ENCODE results near the gene TMEM150C.

The TMEM150C gene

DNA sequence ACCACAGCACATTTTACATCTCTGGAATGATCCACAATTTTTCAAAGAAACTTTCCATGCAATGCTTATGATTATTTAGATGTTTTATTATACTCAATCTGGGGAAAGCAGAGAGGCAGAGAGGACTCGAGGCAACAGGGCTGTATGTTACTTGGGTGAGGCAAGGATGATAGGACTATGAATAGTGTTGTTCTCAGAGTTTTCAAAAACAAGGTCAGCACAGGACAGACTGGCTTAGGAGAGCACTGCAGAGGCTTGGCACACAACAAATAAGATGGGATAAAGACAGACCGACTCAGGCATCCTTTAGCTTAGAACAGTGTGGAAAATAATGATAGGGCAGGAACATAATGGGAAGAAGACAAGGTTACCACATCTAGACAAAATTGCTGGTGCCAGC lies 65.4 kb downstream of the TMEM150C start:
- TF ChIP-seq EZH2phosphoT487 (conservative IDR thresholded peaks at IDR 0.05; ENCODE audit: low read length), result no peak
- TF ChIP-seq, protein P1, sequence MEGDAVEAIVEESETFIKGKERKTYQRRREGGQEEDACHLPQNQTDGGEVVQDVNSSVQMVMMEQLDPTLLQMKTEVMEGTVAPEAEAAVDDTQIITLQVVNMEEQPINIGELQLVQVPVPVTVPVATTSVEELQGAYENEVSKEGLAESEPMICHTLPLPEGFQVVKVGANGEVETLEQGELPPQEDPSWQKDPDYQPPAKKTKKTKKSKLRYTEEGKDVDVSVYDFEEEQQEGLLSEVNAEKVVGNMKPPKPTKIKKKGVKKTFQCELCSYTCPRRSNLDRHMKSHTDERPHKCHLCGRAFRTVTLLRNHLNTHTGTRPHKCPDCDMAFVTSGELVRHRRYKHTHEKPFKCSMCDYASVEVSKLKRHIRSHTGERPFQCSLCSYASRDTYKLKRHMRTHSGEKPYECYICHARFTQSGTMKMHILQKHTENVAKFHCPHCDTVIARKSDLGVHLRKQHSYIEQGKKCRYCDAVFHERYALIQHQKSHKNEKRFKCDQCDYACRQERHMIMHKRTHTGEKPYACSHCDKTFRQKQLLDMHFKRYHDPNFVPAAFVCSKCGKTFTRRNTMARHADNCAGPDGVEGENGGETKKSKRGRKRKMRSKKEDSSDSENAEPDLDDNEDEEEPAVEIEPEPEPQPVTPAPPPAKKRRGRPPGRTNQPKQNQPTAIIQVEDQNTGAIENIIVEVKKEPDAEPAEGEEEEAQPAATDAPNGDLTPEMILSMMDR (IDR thresholded peaks at IDR 0.05; ENCODE audit: insufficient read depth, low read length, poor library complexity, severe bottlenecking), result no peak
- Histone ChIP-seq H3K9me3 (ENCODE audit: insufficient read depth, low read length) (no peaks in the 10 kb centered on the region), H3K27me3 (ENCODE audit: low read length) (no peaks in the 10 kb centered on the region), H3K79me2 (ENCODE audit: insufficient read depth, low read length) (no peaks in the 10 kb centered on the region), H3K9me2 (replicated peaks; ENCODE audit: insufficient read depth, low read length) (no peaks in the 10 kb centered on the region), H3K36me3 (ENCODE audit: low read length) (no peaks in the 10 kb centered on the region), H3K9ac (ENCODE audit: low read length) (no peak overlapping the region), H3K4me3 (ENCODE audit: insufficient read depth, low read length, poor library complexity, severe bottlenecking) (no peak overlapping the region), H3K27ac (ENCODE audit: low read depth, low read length) (no peak overlapping the region), H2AFZ (ENCODE audit: low read depth, low read length, severe bottlenecking) (no peak overlapping the region), H3F3A (ENCODE audit: insufficient read depth) (no peaks in the 10 kb centered on the region), H4K20me1 (ENCODE audit: low read depth, low read length) (no peaks in the 10 kb centered on the region), H3K4me2 (ENCODE audit: low read depth, low read length, poor library complexity, severe bottlenecking) (no peak overlapping the region)

DNA sequence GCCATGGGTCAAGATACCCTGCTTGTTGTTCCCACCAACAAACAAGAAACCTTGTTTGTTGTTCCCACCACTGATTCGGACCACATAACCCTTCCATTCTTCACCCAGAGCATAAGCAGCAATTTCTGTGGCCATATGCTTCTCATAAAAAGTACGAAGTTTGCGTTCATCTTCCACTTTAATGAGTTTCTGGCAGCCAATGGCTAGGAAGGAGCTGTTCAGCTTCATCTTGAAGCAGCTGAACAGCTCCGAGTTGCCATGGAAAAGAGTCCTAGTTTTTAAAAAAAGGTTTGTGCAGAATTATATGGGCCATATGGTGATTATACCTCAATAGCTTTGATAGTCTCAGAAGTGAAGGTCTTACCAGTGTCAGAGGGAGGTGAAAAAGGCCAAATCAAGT lies 66.1 kb downstream of the TMEM150C start:
- no peak overlapping the region for H3K27ac ChIP-seq (ENCODE audit: low read depth, low read length)
- no peak for TF ChIP-seq EZH2phosphoT487 (conservative IDR thresholded peaks at IDR 0.05; ENCODE audit: low read length)
- TF ChIP-seq, protein P1 (IDR thresholded peaks at IDR 0.05; ENCODE audit: insufficient read depth, low read length, poor library complexity, severe bottlenecking), result no peak

DNA sequence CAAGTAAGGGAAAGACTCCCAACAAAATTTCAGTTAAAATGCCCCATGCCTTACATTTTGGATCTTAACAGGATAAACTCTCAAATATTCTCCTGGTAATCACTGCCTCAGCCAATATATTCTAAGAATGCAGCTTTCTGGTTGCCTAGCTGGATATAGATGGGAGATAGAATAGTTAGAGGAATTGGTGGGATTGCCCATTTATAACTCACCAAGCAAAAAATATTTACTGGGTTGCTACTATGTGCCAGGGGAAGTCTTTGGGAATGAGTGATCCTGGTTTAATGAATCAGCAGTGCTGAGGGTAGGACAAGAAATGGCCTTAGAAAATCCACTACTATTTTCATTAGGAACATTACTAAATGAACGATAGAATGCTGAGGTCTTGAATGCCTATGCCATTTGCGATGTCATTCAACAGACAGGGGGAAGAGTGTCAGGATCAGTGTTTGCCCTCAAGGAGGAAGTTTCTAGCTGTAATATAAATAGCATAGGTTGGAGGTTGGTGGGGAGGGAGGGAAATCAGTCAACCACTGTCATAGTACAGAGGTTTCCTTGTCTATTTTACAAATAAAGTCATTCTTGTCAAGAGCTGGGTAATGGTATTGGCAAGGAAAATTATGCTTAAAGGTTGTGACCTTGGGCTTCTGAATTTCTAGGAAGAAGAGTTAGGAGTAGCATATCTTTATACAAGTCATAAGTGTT lies 67.9 kb downstream of the TMEM150C start:
- no peak overlapping the region for H3K27ac ChIP-seq (ENCODE audit: low read depth, low read length)
- TF ChIP-seq, protein P1 (IDR thresholded peaks at IDR 0.05; ENCODE audit: insufficient read depth, low read length, poor library complexity, severe bottlenecking), result no peak
- TF ChIP-seq EZH2phosphoT487 (conservative IDR thresholded peaks at IDR 0.05; ENCODE audit: low read length), result no peak
- no peak overlapping the region for H3K4me2 ChIP-seq (ENCODE audit: low read depth, low read length, poor library complexity, severe bottlenecking)

More for the DNA sequence above, 66.1 kb downstream of the TMEM150C start:
- no peak overlapping the region for H3K4me2 ChIP-seq (ENCODE audit: low read depth, low read length, poor library complexity, severe bottlenecking)
- H3K36me3 ChIP-seq (ENCODE audit: low read length), result no peaks in the 10 kb centered on the region
- no peaks in the 10 kb centered on the region for H4K20me1 ChIP-seq (ENCODE audit: low read depth, low read length)
- no peak overlapping the region for H3K9ac ChIP-seq (ENCODE audit: low read length)
- H3K79me2 ChIP-seq (ENCODE audit: insufficient read depth, low read length), result no peaks in the 10 kb centered on the region
- no peaks in the 10 kb centered on the region for H3K27me3 ChIP-seq (ENCODE audit: low read length)
- no peaks in the 10 kb centered on the region for H3F3A ChIP-seq (ENCODE audit: insufficient read depth)
- H2AFZ ChIP-seq (ENCODE audit: low read depth, low read length, severe bottlenecking), result no peak overlapping the region
- H3K9me2 ChIP-seq (replicated peaks; ENCODE audit: insufficient read depth, low read length), result no peaks in the 10 kb centered on the region
- no peaks in the 10 kb centered on the region for H3K9me3 ChIP-seq (ENCODE audit: insufficient read depth, low read length)
- no peak overlapping the region for H3K4me3 ChIP-seq (ENCODE audit: insufficient read depth, low read length, poor library complexity, severe bottlenecking)

More for the DNA sequence above, 67.9 kb downstream of the TMEM150C start:
- Histone ChIP-seq H3K27me3 (ENCODE audit: low read length) (no peaks in the 10 kb centered on the region), H4K20me1 (ENCODE audit: low read depth, low read length) (no peaks in the 10 kb centered on the region), H3K79me2 (ENCODE audit: insufficient read depth, low read length) (no peaks in the 10 kb centered on the region), H3K9me2 (replicated peaks; ENCODE audit: insufficient read depth, low read length) (no peaks in the 10 kb centered on the region), H3K36me3 (ENCODE audit: low read length) (no peaks in the 10 kb centered on the region), H3K9me3 (ENCODE audit: insufficient read depth, low read length) (no peaks in the 10 kb centered on the region), H2AFZ (ENCODE audit: low read depth, low read length, severe bottlenecking) (no peak overlapping the region), H3K4me3 (ENCODE audit: insufficient read depth, low read length, poor library complexity, severe bottlenecking) (no peak overlapping the region), H3F3A (ENCODE audit: insufficient read depth) (no peaks in the 10 kb centered on the region), H3K9ac (ENCODE audit: low read length) (no peak overlapping the region)

Data from SU-DHL-6 (cell line).